A673 (cell line): ENCODE results near the gene BCKDHA.

Source experiments
- CTCF ChIP-seq: fragments of 300-800, 200-600 bp; sonication (generic); conservative IDR thresholded peaks from 2 replicates; pipeline ENCODE4 v1.5.1; 2017; ENCODE audit warnings: low read depth, mild to moderate bottlenecking, antibody characterized with exemption, low read length, moderate library complexity, mixed read lengths
- EZH2 ChIP-seq: fragments of 200-600 bp; sonication (generic); IDR thresholded peaks from 2 replicates; pipeline ENCODE4 v1.6.1; 2017; ENCODE audit warnings: borderline replicate concordance, low read depth, mild to moderate bottlenecking, mixed read lengths, antibody characterized with exemption, low read length; ENCODE audit not compliant: poor library complexity, severe bottlenecking

GRCh38 chr19:41421973-41422372 is 24.4 kb downstream of the BCKDHA start:
- no peak for TF ChIP-seq CTCF
- TF ChIP-seq EZH2: no peak
